GM12864 (cell line): Measurements from ENCODE around the gene INSM1.

Experiments
- DNase-seq: peaks from one replicate; pipeline ENCODE4 v3.0.0-alpha.2; 2011; ENCODE audit warnings: low read depth
- H3K4me3 ChIP-seq: 2 replicates; pipeline ENCODE4 v1.5.1; 2011; ENCODE audit warnings: mild to moderate bottlenecking, low read depth, low read length, control low read depth
- CTCF ChIP-seq: IDR thresholded peaks from 2 replicates; pipeline ENCODE4 v1.5.1; 2011; ENCODE audit warnings: low read depth, mild to moderate bottlenecking, moderate library complexity, low read length, control low read depth, inconsistent platforms; ENCODE audit errors: missing control alignments

INSM1 gene

GRCh38 chr20:20366551-20366875, 1.4 kb upstream of the INSM1 start:
- H3K4me3 ChIP-seq = no peak overlapping the region
- no peak for DNase-seq
- no peak for TF ChIP-seq CTCF

DNA sequence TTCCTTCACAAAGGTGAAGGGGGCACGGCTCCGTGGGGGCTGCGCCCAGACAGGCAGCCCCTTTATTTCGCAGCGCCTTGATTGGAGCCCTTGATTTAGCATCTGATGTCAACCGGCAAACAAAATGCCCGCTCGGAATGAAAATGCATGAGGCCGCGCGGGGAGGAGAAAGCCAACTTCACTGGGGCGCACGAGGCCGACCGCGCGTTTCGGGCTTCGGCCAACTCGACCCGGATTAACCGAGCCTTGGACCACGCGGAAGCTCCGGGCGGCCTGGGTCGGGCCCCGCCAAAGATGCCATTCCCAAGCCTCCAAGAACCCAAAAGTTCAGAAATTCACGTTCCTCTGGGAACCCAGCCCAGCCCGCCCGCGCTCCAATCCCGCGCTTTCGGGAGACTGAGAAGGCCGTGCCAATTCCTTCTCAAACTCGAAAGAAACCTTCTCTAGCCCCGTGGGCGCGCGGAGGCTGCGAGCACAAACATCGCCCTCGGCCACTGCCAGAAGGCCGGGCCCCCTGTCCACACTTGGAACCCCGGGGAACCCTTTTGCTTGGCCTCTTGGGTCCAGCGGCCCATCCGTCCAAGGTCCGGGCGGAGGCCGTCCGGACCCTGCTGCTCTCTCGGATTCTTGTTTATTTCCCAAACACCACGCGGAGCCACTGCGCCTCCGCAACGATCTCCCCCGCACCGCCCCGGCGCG, 879 bp upstream of the INSM1 start:
- no peak for TF ChIP-seq CTCF
- DNase-seq = no peak
- H3K4me3 ChIP-seq = no peak overlapping the region

DNA sequence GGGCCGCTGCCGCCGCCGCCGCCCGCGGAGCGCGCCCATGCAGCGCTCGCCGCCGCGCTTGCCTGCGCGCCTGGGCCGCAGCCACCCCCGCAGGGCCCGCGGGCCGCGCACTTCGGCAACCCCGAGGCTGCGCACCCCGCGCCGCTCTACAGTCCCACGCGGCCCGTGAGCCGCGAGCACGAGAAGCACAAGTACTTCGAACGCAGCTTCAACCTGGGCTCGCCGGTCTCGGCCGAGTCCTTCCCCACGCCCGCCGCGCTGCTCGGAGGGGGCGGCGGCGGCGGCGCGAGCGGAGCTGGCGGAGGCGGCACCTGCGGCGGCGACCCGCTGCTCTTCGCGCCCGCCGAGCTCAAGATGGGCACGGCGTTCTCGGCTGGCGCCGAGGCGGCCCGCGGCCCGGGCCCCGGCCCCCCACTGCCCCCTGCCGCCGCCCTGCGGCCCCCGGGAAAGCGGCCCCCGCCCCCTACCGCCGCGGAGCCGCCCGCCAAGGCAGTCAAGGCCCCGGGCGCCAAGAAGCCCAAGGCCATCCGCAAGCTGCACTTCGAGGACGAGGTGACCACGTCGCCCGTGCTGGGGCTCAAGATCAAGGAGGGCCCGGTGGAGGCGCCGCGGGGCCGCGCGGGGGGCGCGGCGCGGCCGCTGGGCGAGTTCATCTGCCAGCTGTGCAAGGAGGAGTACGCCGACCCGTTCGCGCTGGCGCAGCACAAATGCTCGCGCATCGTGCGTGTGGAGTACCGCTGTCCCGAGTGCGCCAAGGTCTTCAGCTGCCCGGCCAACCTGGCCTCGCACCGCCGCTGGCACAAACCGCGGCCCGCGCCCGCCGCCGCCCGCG, 730 bp downstream of the INSM1 start:
- H3K4me3 ChIP-seq = peak overlapping the region; percentile 47
- DNase-seq = no peak
- no peak for TF ChIP-seq CTCF

GRCh38 chr20:20369250-20370093, 1.6 kb downstream of the INSM1 start:
- peak overlapping the region; percentile 38 for H3K4me3 ChIP-seq
- DNase-seq = no peak
- TF ChIP-seq CTCF = peak; percentile 28

DNA sequence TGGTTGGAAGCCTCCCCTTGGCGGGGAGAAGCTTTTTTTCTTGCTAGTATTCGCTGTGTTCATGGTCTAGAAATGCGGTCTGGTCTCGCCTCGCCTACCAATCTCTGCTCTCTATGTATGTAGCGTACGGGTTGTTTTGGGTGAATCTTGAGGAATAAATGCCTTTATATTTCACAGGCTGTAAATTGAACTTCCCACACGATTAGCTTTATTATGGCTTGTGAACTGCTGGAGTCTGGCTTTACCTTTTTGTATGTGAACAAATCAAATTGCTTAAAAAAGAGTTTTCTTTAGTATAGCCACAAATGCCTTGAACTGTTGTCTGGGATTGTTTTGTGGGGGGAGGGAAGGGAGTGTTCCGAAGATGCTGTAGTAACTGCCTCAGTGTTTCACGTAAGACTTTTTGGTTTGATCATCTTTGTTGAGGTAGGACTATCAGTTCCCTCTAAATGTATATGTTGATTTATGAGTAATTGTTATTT, 2.2 kb downstream of the INSM1 start:
- no peak for TF ChIP-seq CTCF
- DNase-seq = no peak
- H3K4me3 ChIP-seq = no peak overlapping the region

GRCh38 chr20:20371083-20371482, 3.2 kb downstream of the INSM1 start:
- H3K4me3 ChIP-seq = no peak overlapping the region
- no peak for DNase-seq

More at GRCh38 chr20:20371083-20371482, 3.2 kb downstream of the INSM1 start:
- TF ChIP-seq CTCF = no peak
